GM21717 (cell line): ENCODE data around the gene RTEL1.
"Not testable (repeated sequence)": the region's sequence is repeated elsewhere in the genome, so short reads cannot be mapped to it uniquely, and the experiment has no call there.

Experiments used
- ATAC-seq: cut with Tn5 transposase; IDR thresholded peaks from one replicate; pipeline ENCODE4 v1.9.1; 2021; ENCODE audit warnings: mild to moderate bottlenecking, moderate library complexity; ENCODE audit not compliant: unreplicated experiment

RTEL1 gene

GRCh38 chr20:63664861-63665594, 6.9 kb downstream of the RTEL1 start:
- no peak for ATAC-seq

GRCh38 chr20:63665708-63666107, 7.6 kb downstream of the RTEL1 start:
- ATAC-seq: no peak

- no peak for ATAC-seq
Measured at GRCh38 chr20:63667858-63668257, 9.7 kb downstream of the RTEL1 start.

- no peak for ATAC-seq
Measured at GRCh38 chr20:63668351-63668750, 10.2 kb downstream of the RTEL1 start.

- not testable (repeated sequence) for ATAC-seq
Measured at GRCh38 chr20:63671695-63672094, 13.6 kb downstream of the RTEL1 start.

DNA sequence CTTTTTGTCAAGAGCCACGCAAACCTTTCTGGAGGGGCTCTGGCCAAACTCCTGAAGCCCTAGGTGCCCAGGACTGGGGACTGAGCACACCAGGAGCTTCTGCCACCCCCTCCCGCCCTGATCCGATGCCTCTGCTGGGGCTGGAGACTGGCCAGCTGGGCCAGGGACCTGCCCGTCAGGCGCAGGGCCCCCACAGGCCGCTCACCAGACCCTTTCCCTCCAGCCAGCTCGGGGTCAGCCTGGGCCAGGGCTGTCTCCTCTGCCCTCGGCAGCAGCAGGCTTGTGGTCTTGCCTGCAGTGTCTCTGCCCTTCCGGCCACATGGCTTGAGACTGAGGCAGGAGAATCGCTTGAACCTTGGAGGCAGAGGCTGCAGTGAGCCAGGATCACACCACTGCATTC, 14.6 kb downstream of the RTEL1 start:
- ATAC-seq: no peak

DNA sequence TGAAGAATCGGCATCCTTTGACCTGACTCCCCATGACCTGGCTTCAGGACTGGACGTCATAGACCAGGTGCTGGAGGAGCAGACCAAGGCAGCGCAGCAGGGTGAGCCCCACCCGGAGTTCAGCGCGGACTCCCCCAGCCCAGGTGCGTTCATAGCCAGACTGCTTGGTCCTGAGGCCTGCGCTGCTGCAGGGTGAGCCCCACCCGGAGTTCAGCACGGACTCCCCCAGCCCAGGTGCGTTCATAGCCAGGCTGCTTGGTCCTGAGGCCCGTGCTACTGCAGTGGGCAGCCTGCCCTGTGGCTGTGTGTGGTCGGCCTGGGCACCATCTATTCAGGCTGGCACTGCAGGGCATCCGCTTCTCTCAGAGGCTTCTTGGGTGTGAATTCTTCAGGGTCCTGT, 15.8 kb downstream of the RTEL1 start:
- ATAC-seq: no peak

DNA sequence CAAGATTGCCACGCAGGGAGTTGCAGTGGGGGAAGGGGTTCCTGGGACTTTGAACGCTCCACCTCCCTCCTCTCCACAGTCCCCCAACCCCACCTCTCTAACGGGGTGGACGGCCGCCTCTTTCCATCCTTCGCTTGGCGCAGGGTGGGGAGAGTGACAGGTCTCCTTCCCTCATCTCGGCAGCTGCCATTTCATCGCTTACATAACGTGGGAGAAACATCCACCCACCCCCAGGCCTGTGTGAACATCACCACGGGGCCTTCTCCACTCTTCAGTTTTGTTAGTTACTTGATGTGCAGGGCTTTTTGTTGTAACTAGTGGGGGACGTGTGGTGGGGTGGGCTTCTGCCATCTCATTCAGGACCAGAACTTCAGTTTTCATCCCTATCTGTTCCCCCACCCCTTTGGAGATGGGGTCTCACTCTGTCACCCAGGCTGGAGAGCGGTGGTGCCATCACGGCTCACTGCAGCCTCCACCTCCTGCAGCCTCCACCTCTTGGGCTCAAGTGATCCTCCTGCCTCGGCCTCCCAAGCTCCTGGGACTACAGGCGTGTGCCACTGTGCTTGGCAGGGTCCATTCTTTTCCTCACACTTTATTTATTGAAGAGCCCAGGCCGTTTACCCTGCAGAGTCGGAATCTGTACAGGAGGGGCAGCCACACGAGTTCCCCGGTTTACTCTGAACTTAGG, 17.7 kb downstream of the RTEL1 start:
- ATAC-seq: no peak

- no peak for ATAC-seq
Measured at GRCh38 chr20:63678071-63678470, 20.0 kb downstream of the RTEL1 start.

DNA sequence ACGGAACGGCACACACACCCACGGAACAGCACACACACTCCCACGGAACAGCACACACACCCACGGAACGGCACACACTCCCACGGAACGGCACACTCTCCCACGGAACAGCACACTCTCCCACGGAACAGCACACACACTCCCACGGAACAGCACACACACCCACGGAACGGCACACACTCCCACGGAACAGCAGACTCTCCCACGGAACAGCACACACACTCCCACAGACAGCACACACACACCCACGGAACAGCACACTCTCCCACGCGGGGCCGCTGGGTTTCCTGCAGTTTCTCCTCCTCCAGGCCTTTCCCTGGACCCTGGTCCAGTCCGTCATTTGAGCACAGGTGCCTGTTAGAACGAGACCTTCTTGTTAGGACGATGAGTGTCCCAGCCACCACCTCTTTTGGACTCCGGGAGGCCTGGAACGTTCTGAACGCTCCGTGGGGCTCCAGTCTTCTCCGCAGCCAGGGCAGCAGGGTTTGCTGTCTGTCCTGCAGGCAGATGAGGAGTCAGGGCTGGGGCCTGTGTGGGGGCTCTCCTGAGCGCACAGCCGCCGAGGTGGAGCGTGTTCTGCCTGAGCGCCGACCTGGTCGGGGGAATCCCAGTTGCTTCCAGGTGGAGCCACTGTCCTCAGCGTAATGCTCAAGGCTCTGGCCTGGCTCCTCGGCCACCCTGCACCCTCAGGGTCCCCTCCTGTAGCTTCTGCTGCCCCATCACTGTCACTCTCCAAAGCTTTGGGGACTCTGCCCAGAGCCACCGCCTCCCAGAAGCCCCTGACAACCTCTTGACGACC, 20.8 kb downstream of the RTEL1 start:
- no peak for ATAC-seq

DNA sequence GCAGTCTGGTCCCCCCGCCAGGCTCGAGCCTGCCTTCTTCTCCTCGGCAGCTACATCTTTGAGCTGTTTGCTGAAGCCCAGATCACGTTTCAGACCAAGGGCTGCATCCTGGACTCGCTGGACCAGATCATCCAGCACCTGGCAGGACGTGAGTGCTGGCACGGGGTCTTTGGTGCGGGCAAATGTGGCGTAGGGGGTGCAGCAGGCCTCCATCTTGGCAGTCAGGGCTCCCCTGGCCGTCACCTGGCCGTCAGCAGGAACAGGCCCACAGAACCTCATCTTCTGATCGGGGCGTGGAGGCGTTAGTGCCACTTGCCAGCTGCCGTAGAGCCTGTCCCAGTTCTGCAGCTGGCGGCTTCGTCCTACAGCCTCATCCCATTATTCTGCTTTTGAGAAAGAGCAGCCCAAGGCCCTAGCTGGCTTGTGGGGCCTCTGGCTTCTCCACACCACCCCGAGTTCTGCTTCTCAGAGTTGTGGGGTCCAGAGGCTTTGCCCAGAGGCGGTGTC, 21.7 kb downstream of the RTEL1 start:
- ATAC-seq: no peak

DNA sequence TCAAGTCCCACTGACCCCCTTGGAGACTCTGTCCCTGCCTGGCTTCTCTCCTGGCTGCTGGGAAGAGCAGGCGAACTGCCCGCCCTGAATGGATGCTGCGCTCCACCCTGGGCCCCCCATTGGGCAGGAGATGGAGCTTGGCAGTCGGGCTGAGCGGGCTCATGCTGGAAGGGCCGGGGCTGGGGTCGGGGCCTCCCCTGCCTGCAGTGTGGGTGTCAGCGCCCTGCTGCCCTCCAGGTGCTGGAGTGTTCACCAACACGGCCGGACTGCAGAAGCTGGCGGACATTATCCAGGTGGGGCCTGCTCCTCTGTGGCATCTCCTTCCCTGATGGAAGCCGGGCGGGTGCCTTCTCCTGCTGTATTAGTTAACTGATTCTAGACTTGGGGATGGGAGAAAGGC, 22.3 kb downstream of the RTEL1 start:
- ATAC-seq: no peak

DNA sequence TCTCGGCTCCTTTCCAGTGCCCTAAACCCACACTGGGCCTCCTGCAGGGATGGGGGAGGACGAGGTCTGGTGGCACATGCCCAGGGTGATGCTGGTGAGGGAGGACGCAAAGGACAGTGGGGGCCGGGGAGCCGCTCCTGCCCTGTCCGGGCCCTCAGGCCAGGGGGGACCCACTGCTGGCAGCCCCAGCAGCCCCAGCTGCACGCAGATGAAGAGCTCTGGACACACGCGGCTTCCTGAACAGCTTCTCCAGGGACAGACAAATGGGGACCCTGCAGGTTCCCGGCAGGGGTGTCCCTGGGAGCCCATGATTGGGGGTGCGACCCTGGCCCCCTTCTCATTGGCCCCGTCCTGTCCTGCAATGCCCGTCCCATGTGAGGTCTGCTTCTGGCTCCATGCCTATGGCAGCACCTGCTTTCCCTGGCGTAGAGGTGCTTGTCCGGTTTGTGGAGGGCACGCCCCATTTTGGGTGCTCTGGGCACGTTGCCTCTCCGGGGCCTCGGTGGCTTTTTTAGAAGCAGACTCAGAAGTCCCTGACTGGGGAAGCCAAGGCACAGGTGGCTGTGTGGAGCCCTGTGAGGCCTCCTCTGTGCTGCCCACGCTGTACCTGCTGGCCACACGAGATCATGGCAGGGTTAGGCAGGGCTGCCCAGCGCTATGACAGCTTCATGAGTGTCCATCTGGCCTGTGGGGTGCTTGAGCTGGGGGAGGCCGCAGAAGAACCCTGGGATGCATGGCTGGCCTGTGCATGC, 22.9 kb downstream of the RTEL1 start:
- no peak for ATAC-seq

GRCh38 chr20:63681609-63682142, 23.6 kb downstream of the RTEL1 start:
- no peak for ATAC-seq

GRCh38 chr20:63682384-63683139, 24.4 kb downstream of the RTEL1 start:
- no peak for ATAC-seq

DNA sequence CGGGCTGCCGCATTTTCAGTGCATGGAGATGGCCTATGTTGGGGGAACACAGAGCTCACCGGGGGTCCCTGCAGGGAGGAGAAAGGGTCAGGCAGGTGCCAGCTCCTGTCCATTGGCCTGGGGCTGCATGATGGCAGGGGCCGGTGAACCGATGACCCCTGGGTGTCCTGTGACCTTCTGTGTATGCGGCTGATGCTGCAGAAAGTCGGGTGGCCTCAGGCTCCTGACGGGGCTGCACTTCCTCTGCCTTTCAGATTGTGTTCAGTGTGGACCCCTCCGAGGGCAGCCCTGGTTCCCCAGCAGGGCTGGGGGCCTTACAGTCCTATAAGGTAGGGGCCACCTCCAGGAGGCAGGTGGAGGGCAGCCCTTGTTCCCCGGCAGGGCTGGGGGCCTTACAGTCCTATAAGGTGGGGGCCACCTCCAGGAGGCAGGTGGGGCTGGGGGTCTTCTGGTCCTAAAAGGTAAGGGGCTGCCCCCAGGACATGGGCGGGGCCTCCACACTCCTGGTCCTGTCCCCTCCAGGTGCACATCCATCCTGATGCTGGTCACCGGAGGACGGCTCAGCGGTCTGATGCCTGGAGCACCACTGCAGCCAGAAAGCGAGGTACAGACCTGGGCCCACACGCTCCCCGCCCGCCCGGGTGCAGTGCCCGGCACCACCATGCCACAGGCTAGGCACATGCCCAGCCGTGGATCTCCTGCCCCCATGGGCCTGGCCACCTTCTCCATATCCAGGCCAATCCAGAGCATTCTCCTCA, 27.3 kb downstream of the RTEL1 start:
- ATAC-seq: no peak

DNA sequence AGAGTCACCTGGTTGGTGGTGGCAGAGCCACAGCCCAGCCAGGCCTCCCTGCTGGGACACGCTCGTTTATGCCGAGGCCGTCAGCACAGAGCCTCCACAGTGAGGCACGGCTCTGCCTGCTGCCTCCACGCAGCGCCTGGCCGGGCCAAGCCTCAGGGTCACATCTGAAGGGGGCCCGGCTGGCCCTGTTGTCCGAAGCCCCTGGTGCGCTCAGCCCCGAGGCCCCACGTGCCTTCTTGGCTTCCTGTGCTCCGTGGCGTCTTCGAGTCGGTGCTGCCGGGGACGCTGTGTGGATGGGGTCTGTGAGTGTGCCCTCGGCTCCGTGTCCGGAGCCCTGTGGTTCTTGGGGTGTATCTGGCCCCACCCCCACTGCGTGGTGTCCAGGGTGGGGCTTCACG, 28.0 kb downstream of the RTEL1 start:
- ATAC-seq: no peak

DNA sequence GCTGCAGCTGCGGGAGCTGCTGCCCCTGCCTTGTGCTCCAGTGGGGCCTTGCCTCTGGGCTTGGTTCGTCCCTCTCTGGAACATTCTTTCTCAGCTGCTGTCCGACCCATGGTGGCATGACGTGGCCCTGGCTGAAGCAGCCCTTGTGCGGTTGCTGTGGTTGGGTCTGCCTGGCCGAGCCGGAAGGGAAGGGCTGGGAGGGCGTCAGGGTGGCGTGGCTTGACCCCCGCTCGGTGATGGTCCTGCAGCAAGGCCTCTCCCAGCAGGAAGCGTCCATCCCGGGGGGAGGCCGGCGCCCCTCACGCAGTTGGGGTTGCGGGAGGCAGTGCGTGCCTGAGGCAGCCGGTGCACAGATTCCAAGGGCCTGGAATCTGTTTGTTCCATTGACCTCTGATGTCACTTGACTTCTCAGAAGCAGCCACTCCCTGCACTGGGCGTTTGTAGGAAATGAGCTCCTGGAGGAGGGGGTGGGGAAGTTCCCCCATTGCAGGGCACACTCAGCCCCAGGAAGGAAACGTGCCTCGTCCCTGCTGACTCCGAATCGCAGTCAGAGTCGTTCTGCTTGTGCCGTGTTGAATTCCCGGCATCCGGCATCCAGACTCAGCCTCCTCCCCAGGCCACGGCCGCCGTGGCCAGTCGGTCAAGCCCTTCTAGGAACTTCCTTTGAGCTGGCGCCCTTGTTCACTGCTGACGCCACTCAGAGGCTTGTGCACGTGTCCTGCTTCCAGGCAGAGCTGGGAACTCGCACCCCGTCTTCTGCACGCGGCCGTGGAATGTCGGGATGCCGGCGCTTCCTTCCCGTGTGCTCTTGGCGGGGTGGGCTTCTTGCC, 28.6 kb downstream of the RTEL1 start:
- no peak for ATAC-seq
